ENCODE data around the gene COL23A1.

Gene COL23A1

GRCh38 chr5:178211095-178212048, 378.8 kb downstream of the COL23A1 start:
- DNase-seq (ENCODE audit: low read depth in 2 of 2): no peak

GRCh38 chr5:178210686-178211085, 379.5 kb downstream of the COL23A1 start:
- no peak for DNase-seq (ENCODE audit: low read depth in 2 of 2)

- DNase-seq (ENCODE audit: low read depth in 2 of 2): no peak
Observed at GRCh38 chr5:178210073-178210535, 380.1 kb downstream of the COL23A1 start.

GRCh38 chr5:178209334-178210072, 380.7 kb downstream of the COL23A1 start:
- no peak for DNase-seq (ENCODE audit: low read depth in 2 of 2)

- DNase-seq (ENCODE audit: low read depth in 2 of 2): no peak
Observed at GRCh38 chr5:178208540-178209227, 381.5 kb downstream of the COL23A1 start.

GRCh38 chr5:178207917-178208280, 382.3 kb downstream of the COL23A1 start:
- DNase-seq (ENCODE audit: low read depth in 2 of 2): no peak

GRCh38 chr5:178207183-178207916, 382.8 kb downstream of the COL23A1 start:
- DNase-seq (ENCODE audit: low read depth in 2 of 2): no peak

GRCh38 chr5:178206166-178207101, 383.8 kb downstream of the COL23A1 start:
- DNase-seq (ENCODE audit: low read depth in 2 of 2): no peak

- no peak for DNase-seq (ENCODE audit: low read depth in 2 of 2)
Observed at GRCh38 chr5:178205749-178206047, 384.5 kb downstream of the COL23A1 start.

GRCh38 chr5:178204935-178205748, 385.1 kb downstream of the COL23A1 start:
- peak; percentile 47 to 54 for DNase-seq (ENCODE audit: low read depth in 2 of 2)

GRCh38 chr5:178204182-178204934, 385.8 kb downstream of the COL23A1 start, which contains the start of gene HNRNPAB:
HNRNPAB (plus strand) TSS chr5:178204533; CDS start chr5:178204838, 305 bp downstream.
- DNase-seq (ENCODE audit: low read depth in 2 of 2): peak; percentile 92 to 94

GRCh38 chr5:178203670-178204181, 386.5 kb downstream of the COL23A1 start:
- DNase-seq (ENCODE audit: low read depth in 2 of 2): no peak

GRCh38 chr5:178202541-178202940, 387.7 kb downstream of the COL23A1 start:
- no peak for DNase-seq (ENCODE audit: low read depth in 2 of 2)

- DNase-seq (ENCODE audit: low read depth in 2 of 2): no peak
Observed at GRCh38 chr5:178201927-178202235, 388.3 kb downstream of the COL23A1 start.

GRCh38 chr5:178201221-178201926, 388.8 kb downstream of the COL23A1 start:
- DNase-seq (ENCODE audit: low read depth in 2 of 2): no peak

GRCh38 chr5:178199581-178200434, 390.4 kb downstream of the COL23A1 start:
- DNase-seq (ENCODE audit: low read depth in 2 of 2): no peak

GRCh38 chr5:178198706-178199105, 391.5 kb downstream of the COL23A1 start:
- no peak for DNase-seq (ENCODE audit: low read depth in 2 of 2)
